GM20431 (cell line): Measurements from ENCODE around the gene SPHK1.

Source experiments
- in situ Hi-C: fragments of 300-500 bp; cut with MseI, MboI; formaldehyde crosslinking; loops from one replicate; pipeline ENCODE4 v1.15.0; 2020; ENCODE audit warnings: low sequenced_read_pairs; ENCODE audit not compliant: unreplicated experiment

SPHK1 gene

GRCh38 chr17:76404976-76405563, 20.7 kb downstream of the SPHK1 start:
- in situ Hi-C loops = no loop called here

- in situ Hi-C loops = no loop called here
Measured at GRCh38 chr17:76405607-76405966, 21.2 kb downstream of the SPHK1 start.

GRCh38 chr17:76405967-76406647, 21.7 kb downstream of the SPHK1 start:
- in situ Hi-C loops = no loop called here

GRCh38 chr17:76407509-76407908, 23.1 kb downstream of the SPHK1 start:
- in situ Hi-C loops = no loop called here

GRCh38 chr17:76408037-76408849, 23.8 kb downstream of the SPHK1 start:
- in situ Hi-C loops = no loop called here

GRCh38 chr17:76410328-76410965, 26.0 kb downstream of the SPHK1 start:
- in situ Hi-C loops = no loop called here

GRCh38 chr17:76411247-76411646, 26.8 kb downstream of the SPHK1 start:
- in situ Hi-C loops = no loop called here

- in situ Hi-C loops = no loop called here
Measured at GRCh38 chr17:76414334-76415295, 30.2 kb downstream of the SPHK1 start.

GRCh38 chr17:76415786-76416185, 31.4 kb downstream of the SPHK1 start:
- in situ Hi-C loops = no loop called here

GRCh38 chr17:76416457-76416856, 32.0 kb downstream of the SPHK1 start:
- in situ Hi-C loops = no loop called here

- in situ Hi-C loops = no loop called here
Measured at GRCh38 chr17:76416899-76417298, 32.5 kb downstream of the SPHK1 start.

GRCh38 chr17:76417499-76418143, 33.2 kb downstream of the SPHK1 start:
- in situ Hi-C loops = no loop called here

- in situ Hi-C loops = no loop called here
Measured at GRCh38 chr17:76419576-76420260, 35.3 kb downstream of the SPHK1 start.

GRCh38 chr17:76420356-76421043, 36.1 kb downstream of the SPHK1 start:
- in situ Hi-C loops = no loop called here

GRCh38 chr17:76421044-76421407, 36.6 kb downstream of the SPHK1 start:
- in situ Hi-C loops = no loop called here

GRCh38 chr17:76422406-76422805, 38.0 kb downstream of the SPHK1 start:
- in situ Hi-C loops = no loop called here

GRCh38 chr17:76422860-76423259, 38.5 kb downstream of the SPHK1 start:
- in situ Hi-C loops = no loop called here

GRCh38 chr17:76426853-76427252, 42.4 kb downstream of the SPHK1 start:
- in situ Hi-C loops = no loop called here
